ENCODE measurements around the gene DLG2. TPM values are rescaled to one million over a fixed set of nuclear protein-coding genes. Genes with fewer than 3 reads are reported as not detected.

Gene DLG2
- total and polyA plus RNA-seq, 2 of the 8 experiments (the other 6 are each of a cell fraction or from before 2014, with no cell fraction given): 1.7 to 14.3 TPM

- no peak for FAIRE-seq
- ChIA-PET CTCF (ENCODE audit: partially characterized antibody) (interaction anchor here (1.3 to 1.6 kb wide), 3 partner anchors 12 to 536 kb away, joined by 3 to 8 read pairs (median 4); no protein-coding TSS in a partner anchor), POLR2A (ENCODE audit: partially characterized antibody) (no interaction called here)
- TF ChIP-seq SP1 (IDR thresholded peaks at IDR 0.05; ENCODE audit: low read depth, low read length): no peak
- TF ChIP-seq JUN (IDR thresholded peaks at IDR 0.05; ENCODE audit: low read depth, low read length): no peak
- TF ChIP-seq POLR2A (IDR thresholded peaks at IDR 0.05; ENCODE audit: control extremely low read depth in 1 of 2, low read depth in 2 of 2, low read length in 2 of 2): no peak
- no peak for TF ChIP-seq BCL11A (IDR thresholded peaks at IDR 0.05; ENCODE audit: low read depth in 2 of 2, low read length in 2 of 2)
- TF ChIP-seq YY1 (IDR thresholded peaks at IDR 0.05; ENCODE audit: low read depth, low read length): no peak
- no peak for TF ChIP-seq EP300 (IDR thresholded peaks at IDR 0.05; ENCODE audit: borderline replicate concordance in 1 of 2, low read depth in 2 of 2, low read length in 2 of 2)
- no peak for TF ChIP-seq USF2 (IDR thresholded peaks at IDR 0.05; ENCODE audit: low read length)
- no peak for TF ChIP-seq CBX8 (IDR thresholded peaks at IDR 0.05; ENCODE audit: borderline replicate concordance, low read depth, low read length)
- no peak for TF ChIP-seq CREB1 (IDR thresholded peaks at IDR 0.05)
- TF ChIP-seq SIX5 (IDR thresholded peaks at IDR 0.05; ENCODE audit: low read depth, low read length): no peak
- no peak for TF ChIP-seq SIRT6 (IDR thresholded peaks at IDR 0.05; ENCODE audit: low read length)
- no peak for TF ChIP-seq KDM1A (IDR thresholded peaks at IDR 0.05; ENCODE audit: borderline replicate concordance, low read length)
- TF ChIP-seq BRCA1 (IDR thresholded peaks at IDR 0.05; ENCODE audit: low read depth, low read length): no peak
- no peak for TF ChIP-seq EZH2 (IDR thresholded peaks at IDR 0.05; ENCODE audit: low read depth, low read length, severe bottlenecking)
Observed at GRCh38 chr11:84372381-84372950, 1254.7 kb downstream of the DLG2 start.

More at GRCh38 chr11:84372381-84372950, 1254.7 kb downstream of the DLG2 start:
- Histone ChIP-seq H4K8ac (ENCODE audit: extremely low read depth, insufficient read depth, low read length) (no peak overlapping the region), H3K9me3 (ENCODE audit: insufficient read depth in 2 of 2, low read depth in 1 of 2, low read length in 1 of 2) (no peaks in the 10 kb centered on the region), H4K5ac (ENCODE audit: insufficient read length, low read depth, low read length) (no peak overlapping the region), H3K4me3 (ENCODE audit: extremely low read depth in 1 of 4, insufficient read depth in 2 of 4, low read depth in 3 of 4, low read length in 4 of 4) (no peak overlapping the region), H2BK12ac (ENCODE audit: low read depth, low read length) (no peak overlapping the region), H3K23ac (ENCODE audit: insufficient read length) (no peak overlapping the region), H4K20me1 (replicated peaks in 1 of 2; ENCODE audit: control insufficient read depth in 1 of 2, insufficient read depth in 2 of 2, low read length in 2 of 2) (no peaks in the 10 kb centered on the region), H3K56ac (replicated peaks; ENCODE audit: insufficient read length, low read depth, low read length) (no peak overlapping the region), H3K36me3 (ENCODE audit: control insufficient read depth in 2 of 4, insufficient read depth in 4 of 4, low read length in 3 of 4) (no peaks in the 10 kb centered on the region), H2BK20ac (ENCODE audit: low read length) (no peak overlapping the region), H4K91ac (replicated peaks; ENCODE audit: insufficient read length, low read length) (no peak overlapping the region), H3K4me2 (ENCODE audit: insufficient read depth in 1 of 2, low read depth in 2 of 2, low read length in 2 of 2) (no peak overlapping the region), H2AK5ac (ENCODE audit: low read depth, low read length) (no peak overlapping the region), H2BK5ac (ENCODE audit: low read depth, low read length) (no peak overlapping the region), H3K4ac (replicated peaks; ENCODE audit: insufficient read length, low read depth, low read length) (no peak overlapping the region), H2BK120ac (replicated peaks; ENCODE audit: low read depth, low read length) (no peak overlapping the region), H3K14ac (ENCODE audit: insufficient read length) (no peak overlapping the region), H3K27ac (ENCODE audit: low read depth, low read length) (no peak overlapping the region), H3K27me3 (replicated peaks in 1 of 4; ENCODE audit: control insufficient read depth in 3 of 4, extremely low read depth in 1 of 4, insufficient read depth in 3 of 4, low read length in 3 of 4) (no peaks in the 10 kb centered on the region), H3K18ac (ENCODE audit: extremely low read depth, low read length) (no peak overlapping the region), H3K79me2 (ENCODE audit: control insufficient read depth in 1 of 2, insufficient read depth in 2 of 2, low read length in 2 of 2) (no peaks in the 10 kb centered on the region), H2BK15ac (ENCODE audit: low read length) (no peak overlapping the region), H3K9ac (replicated peaks in 1 of 4; ENCODE audit: extremely low read depth in 1 of 4, low read depth in 3 of 4, low read length in 3 of 4) (no peak overlapping the region), H2AFZ (ENCODE audit: low read length) (no peak overlapping the region), H3K23me2 (ENCODE audit: low read depth, low read length) (no peaks in the 10 kb centered on the region), H3K4me1 (replicated peaks in 1 of 4; ENCODE audit: control insufficient read depth in 3 of 4, insufficient read depth in 4 of 4, low read length in 3 of 4) (no peaks in the 10 kb centered on the region), H3K79me1 (ENCODE audit: low read depth, low read length) (no peaks in the 10 kb centered on the region)
- WGBS, 2 experiments (ENCODE audit: extremely low coverage in 1 of 2, insufficient coverage in 1 of 2, insufficient read length in 1 of 2, insufficient replicate concordance in 2 of 2, low coverage in 1 of 2, low lambda C conversion rate in 2 of 2, missing lambda C conversion rate in 1 of 2): 82% methylated on average over 2 of the region's 2 CpGs; no CpG with 5 or more reads in 1 of the 2 experiments
- no peak for DNase-seq (ENCODE audit: low read depth in 1 of 2, low spot score in 2 of 2)
